DOHH2 (cell line): ENCODE measurements around the gene RAD51B.

Source experiments
- CTCF ChIP-seq: fragments of 200-600 bp; sonication (generic); IDR thresholded peaks from one replicate; pipeline ENCODE4 v1.5.1; 2014; ENCODE audit warnings: antibody characterized with exemption, mild to moderate bottlenecking, low read depth, low read length; ENCODE audit not compliant: poor library complexity, severe bottlenecking
- EZH2phosphoT487 ChIP-seq: fragments of 200-600 bp; sonication (generic); IDR thresholded peaks from 2 replicates; pipeline ENCODE4 v1.6.1; 2017; ENCODE audit warnings: borderline replicate concordance, mild to moderate bottlenecking, antibody characterized with exemption, low read length, moderate library complexity, mixed read lengths

GRCh38 chr14:68404652-68405183, 585.1 kb downstream of the RAD51B start:
- TF ChIP-seq EZH2phosphoT487 = no peak
- TF ChIP-seq CTCF = no peak
